Iris pigment epithelial cell (primary cell): Measurements from ENCODE around the gene CIZ1.
A peak's percentile ranks its signal among the peaks of the same experiment; 100 is the strongest.

Source experiments
- DNase-seq: peaks from one replicate; pipeline ENCODE4 v3.0.0-alpha.2; 2011; ENCODE audit warnings: low read depth

CIZ1 gene

GRCh38 chr9:128163027-128163515 is 28.3 kb downstream of the CIZ1 start:
- DNase-seq = no peak

DNA sequence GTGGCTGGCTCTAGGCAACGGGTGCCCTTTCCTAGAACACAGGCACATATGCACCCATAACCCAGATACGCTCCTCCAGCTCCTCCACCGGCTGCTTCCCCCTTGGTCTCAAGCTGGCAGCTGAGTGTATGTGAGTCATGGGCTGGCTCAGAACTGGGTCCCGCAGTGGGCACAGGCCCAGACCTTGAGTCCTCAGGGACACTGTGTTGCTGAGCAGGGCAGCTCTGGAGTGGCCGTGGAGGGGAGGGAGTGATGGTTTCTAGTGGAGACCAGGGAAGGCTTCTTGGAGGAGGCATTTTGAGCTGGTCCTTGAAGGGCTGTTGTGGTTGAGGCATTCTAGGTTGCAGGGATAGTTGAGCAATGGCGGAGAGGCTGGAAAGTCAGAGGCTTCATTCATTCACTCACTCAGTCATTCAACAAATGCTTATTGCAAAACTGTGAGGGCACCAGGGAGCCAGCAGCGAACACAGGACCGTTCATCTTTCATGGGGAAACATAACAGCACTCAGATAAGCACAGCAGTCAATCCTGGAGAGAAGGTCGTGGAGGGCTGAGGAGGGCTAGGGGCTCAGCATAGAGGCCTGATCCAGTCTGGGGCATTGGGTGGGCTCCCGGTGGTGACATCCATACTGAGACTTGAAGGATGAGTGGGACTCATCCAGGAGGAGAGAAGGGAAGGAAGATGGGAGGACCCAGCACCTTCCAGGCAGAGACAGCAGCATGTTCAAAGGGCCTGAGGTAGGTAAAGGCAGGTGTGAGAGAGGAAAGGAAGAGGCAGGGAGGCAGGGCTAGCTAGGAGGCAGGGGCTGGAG is 29.0 kb downstream of the CIZ1 start:
- no peak for DNase-seq

DNA sequence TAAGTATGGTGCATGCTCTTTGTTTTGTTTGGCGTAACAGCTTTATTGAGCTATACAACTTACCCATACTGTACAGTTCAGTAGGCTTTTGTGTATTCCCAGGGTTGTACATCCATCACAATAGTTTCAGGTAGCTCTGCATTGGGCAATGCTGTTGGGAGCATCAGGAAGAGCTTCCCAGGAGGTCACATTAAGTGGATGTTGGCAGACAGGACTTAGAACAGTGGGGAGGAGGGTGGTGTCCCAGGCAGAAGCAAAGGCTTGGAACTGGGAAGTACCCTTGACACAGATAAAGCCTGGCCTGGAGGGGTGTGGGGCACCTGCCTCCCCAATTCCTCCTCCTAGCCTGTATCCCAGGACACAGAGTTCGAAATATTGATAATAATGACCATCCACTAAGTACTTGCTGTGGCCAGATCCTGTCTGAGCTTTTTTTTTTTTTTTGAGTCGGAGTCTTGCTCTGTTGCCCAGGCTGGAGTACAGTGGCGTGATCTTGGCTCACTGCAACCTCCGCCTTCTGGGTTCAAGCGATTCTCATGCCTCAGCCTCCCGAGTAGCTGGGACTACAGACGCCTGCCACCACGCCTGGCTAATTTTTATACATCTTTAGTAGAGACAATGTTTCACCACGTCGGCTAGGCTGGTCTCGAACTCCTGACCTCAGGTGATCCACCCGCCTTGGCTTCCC is 30.0 kb downstream of the CIZ1 start:
- DNase-seq = no peak

DNA sequence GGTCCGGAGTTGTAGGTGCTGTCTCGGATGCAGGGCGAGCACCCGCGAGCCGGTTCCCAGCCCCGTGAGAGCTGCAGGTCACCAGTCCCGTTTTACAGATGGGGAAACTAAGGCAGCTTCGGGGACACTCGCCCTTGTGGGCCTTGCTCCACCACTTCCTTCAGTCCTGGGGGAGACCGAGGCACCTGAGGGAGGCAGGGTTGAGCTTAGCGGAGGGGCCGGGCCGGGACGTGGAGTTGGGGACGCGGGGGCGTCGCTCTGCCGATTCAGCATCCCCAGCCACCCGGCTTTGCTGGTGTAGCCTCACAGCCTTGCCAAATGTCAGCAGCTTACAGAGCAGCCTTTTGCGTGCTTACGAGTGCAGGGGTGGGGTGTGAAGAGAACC is 30.8 kb downstream of the CIZ1 start:
- peak; percentile 23 for DNase-seq

GRCh38 chr9:128159784-128160602 is 31.4 kb downstream of the CIZ1 start, which contains the start of gene BBLN:
Gene BBLN (plus strand): TSS chr9:128160265. CDS start chr9:128160408, 143 bp downstream.
- peak; percentile 87 for DNase-seq

GRCh38 chr9:128159522-128159783 is 31.9 kb downstream of the CIZ1 start:
- no peak for DNase-seq

DNA sequence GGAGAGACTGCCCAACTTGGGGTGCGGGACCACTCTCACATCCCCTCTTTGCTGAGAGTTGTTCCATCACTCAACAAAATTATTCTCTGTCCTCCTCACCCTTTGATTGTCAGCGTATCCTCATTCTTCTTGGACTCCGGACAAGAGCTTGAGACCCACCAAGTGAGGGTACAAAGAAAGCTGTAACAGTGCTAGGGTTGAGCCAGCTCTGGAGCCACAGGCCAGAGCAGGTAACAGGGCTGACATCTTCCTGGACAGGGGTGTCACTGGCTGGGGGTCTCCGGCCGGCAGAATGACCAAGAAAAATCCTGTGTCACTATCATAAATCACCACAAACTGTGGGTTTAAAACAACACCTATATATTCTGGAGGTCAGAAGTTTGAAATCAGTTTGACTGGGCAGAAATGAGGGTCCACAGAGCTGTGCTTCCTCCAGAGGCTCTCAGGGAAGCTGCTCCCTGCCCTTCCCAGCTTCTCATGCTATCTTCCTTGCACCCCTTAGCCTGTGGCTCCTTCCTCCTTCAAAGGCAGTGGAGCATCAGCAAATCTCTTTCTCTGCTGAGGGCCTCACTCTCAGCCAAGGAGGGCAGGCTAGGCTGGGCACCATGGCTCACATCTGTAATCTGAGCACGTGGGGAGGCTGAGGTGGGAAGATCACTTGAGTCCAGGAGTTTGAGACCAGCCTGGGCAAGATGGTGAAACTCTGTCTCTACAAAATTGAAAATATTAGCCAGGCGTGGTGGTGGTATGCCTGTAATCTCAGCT is 35.5 kb downstream of the CIZ1 start:
- DNase-seq = no peak

DNA sequence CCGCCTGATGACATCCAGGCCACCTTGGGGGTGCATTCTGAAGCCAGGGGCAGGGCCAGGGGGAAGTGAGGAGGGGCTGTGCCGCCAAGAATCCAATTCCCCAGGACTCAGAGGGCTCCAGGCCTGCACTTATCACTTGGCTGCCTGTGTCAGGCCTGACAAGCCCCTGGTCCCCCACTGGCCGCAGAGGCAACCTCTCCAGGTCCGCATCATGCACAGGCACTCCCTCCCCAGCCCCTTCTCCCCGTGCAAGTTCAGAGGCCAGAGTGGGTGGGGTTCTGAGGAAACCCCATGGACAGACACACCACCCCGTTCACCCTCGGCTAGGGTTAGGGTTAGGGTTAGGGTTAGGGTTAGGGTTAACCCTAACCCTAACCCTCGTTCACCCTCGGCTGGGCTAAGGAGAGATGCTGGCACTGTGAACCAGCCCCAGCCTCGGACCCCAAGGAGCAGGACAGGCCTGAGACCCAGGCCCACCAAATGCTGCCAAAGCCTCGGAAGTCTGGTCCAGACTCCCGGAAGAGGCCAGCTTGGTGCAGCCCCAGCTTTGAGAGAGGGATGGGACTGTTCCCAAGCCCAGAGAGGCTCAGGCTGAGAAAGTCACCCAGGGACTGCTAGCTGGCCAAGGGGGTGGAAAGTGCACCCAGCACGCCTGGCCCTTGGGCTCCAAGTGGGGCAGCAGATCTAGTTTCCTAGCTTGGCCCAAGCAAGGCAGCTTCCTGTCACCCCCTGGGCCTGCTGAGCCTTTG is 37.3 kb downstream of the CIZ1 start:
- no peak for DNase-seq

DNA sequence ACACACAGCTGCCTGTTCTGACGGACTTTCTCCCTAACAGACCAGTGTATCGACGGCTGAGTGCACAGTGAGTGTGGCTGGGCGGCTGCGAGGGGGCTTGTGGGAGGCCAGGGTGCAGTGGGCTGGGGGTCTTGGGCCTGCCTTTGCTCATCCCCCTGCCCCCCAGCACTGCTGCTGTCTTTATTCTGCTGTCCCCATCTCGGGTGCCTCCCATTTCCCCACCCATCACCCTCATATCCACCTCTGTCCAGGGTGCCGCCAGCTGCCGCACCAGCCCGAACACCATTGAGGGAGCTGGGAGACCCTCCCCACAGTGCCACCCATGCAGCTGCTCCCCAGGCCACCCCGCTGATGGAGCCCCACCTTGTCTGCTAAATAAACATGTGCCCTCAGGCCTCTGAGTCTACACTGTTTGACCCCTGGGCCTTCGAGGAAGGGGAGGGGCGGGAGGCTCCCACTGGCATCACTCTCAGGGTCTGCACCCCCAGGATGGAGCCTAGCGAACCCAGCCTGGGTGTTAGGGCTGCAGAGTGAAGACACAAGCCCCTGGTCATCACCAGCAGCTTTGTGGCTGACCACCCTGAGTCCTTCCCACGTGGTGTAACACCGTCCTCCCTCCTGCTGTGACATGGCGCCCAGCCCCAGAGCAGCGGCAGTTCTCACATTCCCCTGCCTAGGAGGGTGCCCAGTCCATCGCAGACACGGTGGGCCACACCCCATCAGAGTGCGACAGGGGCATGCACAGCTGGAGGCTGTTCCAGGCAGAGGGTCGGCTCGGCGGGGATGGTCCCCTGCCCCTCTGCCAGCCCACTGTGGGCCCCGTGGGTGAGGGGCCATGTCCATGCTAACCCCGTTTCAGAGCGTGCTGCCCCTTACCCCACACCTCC is 38.1 kb downstream of the CIZ1 start:
- no peak for DNase-seq

DNA sequence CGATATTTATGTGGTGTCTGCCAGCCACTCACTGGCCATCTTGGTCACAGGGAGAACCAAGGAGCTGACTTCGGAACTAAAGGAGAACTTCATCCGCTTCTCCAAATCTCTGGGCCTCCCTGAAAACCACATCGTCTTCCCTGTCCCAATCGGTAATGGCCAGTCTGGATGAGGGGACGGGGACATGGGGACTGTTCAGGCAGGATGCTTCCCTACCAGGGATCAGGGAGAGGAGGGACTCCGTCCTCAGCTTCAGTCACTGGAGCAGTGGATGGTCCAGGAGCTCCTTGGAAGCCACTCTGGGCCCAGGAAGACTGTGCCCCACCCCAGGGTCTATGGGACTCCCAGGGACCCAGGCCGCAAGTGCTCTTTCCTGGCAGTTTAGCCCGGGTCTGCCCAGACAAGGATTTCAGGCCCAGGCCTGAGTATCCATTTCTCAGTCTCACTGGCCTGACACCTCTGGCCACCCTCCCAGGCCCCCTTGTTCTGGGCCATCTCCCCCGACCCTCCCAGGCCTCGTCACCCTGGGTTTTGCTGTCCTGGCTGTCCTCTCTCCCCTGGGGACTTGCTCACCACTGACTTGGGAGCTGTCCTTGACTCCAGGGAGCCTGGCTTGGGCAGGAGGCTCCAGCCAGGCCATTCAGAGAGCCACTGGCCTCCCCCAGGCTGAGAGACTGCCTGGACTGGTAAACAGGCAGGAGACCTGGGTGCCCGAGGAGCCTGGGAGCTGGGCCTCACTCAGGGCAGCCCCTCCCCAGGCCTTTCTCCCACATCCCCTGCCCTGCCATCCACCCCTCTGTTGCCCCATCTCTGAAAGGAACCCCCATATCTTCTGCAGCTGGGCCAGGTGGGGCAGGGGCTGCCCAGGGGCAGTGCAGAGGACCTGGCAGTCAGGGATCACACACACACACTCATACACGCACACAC is 39.0 kb downstream of the CIZ1 start:
- DNase-seq = no peak

- DNase-seq = no peak
These were observed 39.9 kb downstream of the CIZ1 start for GRCh38 chr9:128151309-128152132.

DNA sequence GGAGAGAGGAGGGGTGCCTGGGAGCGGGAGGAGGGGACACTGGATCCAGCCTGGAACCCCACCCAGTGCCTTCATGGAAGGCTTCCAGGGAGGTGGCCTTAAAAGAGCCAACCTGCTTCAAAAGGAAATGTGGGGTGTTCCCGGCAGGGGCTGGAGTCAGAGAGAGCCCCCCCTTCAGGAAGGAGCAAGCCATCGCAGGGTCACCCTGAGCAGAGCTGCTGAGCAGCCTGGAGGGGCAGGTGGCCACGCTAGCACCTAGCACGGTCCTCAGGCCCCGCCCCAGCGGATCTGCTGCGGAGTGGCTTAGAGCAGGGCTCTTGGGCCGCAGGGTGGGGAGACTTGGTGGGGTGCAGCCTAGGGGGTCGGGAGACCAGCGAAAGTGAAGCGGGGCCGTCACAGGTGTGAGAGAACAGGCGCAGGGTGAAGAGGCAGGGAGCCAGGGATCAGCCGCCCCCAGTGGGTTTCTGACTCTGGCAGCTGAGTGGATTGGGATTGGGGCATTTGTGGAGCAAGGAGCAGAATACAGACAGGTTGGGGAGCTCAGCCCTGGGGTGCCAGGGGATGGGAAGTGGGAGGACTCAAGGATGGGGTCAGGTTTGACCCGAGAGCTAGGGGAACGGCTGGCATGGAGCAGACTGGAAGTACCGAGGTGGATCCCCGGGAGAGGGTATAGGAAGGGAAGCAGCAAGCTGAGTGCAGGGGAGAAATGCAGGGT is 40.6 kb downstream of the CIZ1 start:
- DNase-seq = no peak

GRCh38 chr9:128149951-128150593 is 41.3 kb downstream of the CIZ1 start:
- no peak for DNase-seq

DNA sequence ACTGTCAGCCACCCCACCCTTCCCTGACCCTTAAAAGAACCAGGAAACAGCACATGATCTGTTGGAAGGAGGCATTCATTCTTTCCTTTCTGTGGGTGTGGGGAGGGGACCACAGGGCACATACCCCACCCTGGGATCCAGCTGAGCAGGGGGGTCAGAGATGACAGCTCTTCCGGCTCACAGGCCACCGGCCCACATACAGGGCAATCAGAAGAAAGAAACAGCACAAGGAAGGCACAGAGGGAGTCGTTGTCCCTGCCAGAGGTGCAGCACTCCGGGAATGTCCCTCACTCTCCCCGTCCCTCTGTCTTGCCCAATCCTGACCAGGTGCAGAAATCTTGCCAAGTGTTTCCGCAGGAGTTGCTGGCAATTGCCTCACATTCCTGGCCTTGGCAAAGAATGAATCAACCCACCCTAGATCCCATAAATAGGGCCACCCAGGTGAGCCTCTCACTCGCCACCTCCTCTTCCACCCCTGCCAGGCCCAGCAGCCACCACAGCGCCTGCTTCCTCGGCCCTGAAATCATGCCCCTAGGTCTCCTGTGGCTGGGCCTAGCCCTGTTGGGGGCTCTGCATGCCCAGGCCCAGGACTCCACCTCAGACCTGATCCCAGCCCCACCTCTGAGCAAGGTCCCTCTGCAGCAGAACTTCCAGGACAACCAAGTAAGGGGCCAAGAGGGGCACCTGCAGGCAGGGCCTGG is 42.2 kb downstream of the CIZ1 start, which contains the start of gene LCN2:
Gene LCN2 (plus strand): TSS at position 453 of the 701 bp plus-strand sequence. CDS start 73 bp downstream, at position 526.
- no peak for DNase-seq

DNA sequence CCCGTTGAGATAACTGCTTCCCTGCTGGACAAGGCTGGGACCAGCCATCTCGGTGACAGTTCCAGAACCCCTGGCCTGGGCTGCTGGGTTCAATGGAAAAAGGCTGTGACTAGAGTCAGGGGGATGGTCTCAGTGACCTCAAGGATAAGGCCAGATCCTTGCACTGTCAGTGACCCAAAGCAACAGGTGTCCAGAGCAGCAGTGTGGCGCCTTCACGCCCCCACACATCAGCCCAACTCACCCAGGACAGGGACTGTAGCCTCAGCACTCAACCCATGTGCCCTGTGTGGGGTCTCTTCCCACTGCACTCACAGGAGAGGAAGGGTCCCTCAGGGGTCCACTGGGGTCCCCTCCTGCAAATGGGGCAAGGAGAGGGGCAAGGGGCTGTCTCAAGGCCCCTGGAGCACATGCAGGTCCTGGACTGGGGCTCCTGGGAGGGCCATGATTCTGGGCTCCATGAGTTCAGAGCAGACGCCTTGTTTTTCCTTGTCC is 42.8 kb downstream of the CIZ1 start:
- no peak for DNase-seq

DNA sequence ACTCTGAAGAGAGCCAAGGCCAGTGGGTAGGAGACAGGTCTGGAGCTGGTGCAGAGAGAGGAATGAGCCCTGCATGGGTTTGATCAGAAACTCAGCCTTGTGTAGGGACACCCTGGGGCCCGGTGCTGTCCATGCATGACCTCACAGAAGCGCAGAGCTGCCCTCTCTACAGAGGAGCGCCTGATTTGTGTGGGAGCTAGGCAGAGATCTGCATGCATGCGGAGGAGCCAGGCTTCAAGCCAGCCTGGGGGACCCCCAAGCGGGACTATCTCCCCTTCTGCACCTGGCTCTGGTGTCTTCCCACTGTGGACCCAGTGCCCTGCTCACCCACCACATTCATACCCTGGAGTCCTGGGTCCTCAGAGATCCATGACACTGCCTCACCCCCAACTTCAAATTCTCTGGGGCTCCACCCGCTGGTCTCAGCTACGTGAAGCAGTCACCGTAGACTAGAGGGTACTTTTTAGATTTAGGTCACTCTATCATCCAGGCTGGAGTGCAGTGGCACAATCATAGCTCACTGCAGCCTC is 44.7 kb downstream of the CIZ1 start:
- no peak for DNase-seq
